HUDEP-2 (cell line): Measurements from ENCODE around the gene KLHDC8B.
A peak's percentile ranks its signal among the peaks of the same experiment; 100 is the strongest.

Experiments used
- DNase-seq, 76 experiments: peaks; one replicate each; lab custom pipeline; 2025; ENCODE audit not compliant: unreplicated experiment in 76 of 76; lab: John Stamatoyannopoulos, UW

KLHDC8B gene

DNA sequence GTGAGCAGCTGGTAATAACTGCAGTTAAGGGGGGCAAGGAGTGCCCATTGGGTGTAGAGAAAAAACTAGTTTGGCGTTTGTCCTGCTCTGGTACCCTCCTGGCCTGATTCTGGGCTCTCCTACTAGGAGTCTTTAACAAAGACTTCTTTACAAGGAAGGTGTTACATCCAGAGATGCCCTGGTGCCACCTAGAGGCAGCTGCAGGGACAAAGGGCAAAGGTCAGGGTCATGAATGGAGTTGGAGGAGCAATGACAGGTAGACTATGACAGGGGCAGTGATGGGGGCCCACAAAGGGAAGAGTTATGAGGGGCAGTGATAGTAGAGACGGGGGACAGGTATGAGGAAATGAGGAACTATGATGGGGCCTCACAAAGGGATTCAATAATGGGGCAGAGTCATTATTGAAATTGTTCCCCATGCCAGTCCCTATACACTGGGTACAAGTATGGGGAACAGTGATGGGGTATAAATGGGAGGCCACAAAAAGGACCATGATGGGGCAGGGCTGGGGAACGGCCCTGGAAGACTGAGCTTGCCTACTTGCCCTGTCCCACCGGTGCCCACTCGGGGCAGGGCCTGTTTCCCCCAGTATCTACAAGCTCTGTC is 13.2 kb upstream of the KLHDC8B start:
- peak in 61 of 76 experiments; percentile 6 to 66 (median 33) for DNase-seq

DNA sequence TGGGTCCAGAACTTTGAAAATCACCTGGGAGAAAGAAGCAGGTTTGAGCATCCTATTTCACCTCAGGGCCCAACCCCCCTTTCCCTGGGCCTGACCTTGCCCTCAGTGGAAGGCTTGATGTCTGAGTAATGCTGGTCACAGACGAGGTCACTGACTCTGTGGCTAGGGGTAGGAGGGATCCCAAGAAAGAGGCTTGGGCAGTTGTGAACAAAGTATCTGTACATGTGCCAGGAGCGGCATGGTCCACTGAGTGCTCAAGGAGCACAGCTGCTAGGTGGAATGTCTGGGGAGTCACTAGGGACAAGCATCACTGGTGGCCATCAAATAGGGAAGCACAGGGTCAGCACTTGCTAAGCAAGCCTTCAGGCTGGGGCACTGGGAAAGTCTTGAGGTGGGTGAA is 12.6 kb upstream of the KLHDC8B start:
- DNase-seq, result no peak

DNA sequence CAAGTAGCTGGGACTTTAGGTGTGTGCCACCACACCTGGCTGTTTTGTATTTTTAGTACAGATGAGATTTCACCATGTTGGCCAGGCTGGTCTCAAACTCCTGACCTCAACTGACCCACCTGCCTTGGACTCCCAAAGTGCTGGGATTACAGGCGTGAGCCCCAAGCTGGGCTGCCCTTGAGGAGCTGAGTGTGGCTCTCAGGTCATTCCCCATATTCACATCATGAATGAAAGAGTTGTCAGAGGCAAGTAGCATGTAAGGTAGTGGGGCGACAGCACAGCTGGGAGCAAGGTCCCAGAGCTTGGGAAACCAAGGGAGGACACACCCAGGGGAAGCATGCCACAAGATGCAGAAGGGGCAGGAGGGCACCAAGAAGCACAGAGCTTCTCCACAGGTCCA is 10.2 kb upstream of the KLHDC8B start:
- DNase-seq, result no peak

DNA sequence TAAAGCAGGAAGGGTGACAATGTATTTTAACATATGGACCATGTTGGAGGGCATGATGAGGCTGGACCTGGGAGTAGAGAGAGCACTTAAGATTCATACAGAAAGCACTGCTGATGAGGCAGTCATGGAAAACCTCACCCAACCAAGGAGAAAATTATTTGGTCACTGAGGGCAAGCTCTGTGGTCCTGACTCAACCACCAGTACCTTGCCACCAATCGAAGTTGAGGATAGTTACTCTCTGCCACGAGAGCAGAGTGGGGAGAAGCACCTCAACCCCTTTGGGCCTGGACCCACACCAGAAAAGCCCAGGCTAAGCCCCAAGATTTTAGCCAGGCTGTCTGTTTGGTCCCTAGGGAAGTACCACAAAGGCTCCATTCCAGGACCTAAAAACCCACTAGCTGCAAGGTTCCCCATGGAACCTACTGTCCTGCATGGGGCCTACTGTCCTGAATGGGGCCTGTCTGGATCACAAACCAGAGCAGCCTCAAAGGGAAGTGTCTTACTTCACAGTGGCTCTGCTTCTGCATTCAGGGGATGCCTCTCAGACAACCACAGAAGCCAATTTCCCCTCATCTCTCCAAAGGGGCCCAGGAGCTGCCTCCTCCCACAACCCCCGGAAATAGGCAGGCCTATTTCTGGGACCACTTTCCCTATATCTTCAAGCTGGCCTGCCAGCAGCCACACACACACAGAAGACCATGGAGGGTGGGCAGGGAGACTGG is 9.4 kb upstream of the KLHDC8B start:
- no peak for DNase-seq

DNA sequence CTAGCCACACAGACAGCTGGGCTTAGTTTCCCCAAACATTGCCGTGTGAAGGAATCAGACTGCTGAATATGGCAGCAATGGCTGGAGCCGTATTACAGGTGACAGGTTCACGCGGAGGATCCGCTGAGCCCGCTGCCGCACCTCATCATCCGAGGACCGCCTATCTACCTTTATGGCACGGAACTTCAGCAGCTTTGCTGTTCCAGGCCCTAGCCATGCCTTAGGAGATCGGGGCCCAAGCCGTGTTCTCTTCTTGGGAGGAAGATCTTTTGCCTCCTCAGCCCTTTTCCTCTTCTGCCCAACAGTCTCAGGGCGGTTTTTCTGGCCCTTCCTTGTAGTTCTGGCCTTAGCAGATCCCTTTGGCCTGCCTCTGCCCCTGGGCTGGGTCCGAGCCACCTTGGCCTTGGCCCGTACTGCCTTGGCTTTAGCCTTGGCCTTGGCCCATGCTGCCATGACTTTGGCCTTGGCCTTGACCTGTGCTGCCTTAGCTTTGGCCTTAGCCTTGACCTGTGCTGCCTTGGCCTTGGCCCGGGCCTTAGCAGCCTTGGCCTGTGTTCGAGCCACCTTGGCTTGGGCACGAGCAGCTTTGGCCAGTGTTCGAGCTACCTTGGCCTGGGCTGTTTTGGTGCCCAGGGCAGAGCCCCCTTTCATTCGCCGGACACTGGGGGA is 8.5 kb upstream of the KLHDC8B start:
- DNase-seq, result no peak

DNA sequence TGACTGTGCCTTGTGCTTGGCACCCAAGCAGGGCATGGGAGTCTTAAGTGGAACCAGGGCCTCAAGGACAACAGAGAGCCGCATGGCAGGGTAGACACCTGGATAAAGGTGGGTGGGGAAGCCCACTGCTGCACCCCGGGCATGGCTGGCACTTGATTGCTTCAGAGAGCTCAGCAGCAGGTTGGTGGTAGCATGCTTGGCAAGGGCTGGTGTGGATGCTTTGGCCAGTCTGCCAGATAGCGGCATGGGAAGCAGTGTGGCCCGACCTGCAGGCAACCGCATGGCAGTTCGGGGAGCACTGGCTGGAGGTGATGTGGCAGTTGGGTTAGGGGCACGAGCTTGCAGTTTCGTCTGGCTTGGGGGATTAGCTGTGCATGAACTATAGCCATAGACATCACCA is 7.8 kb upstream of the KLHDC8B start:
- no peak for DNase-seq

DNA sequence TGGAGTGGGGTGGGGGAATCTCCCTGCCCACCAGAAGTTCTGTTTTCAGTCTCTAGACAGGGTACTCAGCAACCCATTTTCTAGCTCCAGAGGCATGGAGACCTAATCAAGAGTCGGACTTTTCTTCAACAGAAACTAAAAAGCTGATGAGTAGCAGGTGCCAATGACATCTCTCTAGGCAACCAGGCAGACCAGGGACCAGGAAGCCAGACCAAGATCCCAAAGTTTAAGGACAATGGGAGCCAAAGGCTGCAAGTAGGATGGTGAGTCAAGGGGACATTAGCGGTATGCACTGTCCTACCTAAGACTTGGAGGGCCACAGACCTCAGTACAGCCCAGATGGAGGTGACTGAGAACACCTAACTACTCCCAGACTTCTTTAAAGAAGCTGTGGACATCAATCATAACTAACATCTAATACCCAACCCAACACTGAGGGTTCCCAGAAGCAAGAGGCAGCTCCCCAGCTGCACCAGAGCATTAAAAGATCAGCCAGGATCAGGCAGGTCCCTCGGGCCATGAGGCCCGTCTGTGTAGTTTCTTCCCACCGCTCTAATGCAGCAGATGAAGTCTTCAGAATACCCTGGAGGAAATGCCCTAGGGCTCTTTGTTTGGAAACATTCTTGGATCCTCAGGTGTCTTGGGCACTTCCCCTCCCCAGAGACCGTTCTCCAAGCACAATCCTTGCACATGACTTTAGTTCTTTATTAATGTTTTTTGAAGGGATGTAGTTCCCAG is 6.2 kb upstream of the KLHDC8B start:
- no peak for DNase-seq

DNA sequence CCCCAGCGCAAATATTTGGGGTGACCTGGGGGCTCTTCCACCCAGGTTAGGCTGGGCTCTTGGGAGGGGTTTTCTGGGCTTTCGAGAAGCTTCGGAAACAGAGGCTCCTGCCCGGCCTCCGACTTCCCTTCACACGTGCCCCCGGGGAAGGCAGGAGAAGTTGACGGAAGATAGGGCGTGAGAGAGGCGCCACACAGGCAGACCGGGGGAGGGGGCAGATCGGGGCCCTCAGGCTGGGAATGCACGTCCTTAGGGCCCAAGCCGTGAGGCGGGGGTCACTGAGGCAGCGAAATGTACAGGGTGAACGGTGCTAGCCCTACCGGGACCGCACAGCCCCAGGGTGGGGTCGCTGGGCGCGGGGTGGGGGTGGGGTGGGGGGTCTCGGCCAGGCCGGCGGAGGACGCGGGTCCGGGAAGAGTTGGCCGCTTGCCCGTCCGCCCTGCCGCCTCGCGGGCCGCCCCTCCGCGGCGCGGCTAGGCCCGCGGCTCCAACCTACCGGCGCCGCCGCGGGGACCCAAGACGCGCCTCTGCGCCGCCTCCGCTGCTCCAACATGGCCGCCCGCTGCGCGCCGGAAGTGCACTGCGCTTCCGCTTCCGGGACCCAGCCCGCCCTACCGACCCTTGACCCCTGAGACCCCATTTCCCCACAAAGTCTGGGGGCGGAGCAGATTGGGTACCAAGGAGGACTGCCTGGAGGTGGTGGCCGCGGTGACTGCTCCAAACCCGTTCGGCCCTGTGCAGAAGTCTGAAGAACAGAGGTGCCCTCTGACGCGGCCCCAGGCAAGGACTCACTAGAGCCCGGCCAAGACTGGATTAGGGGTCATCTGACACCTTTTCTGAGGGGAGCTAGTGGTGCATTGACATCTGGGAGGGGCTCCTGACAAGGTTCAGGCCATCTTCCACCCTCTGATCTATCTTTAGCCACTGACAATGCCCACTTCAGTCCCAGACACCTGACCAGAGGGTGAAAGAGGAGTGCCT is 5.3 kb upstream of the KLHDC8B start, which contains the start of gene CCDC71:
CCDC71 (minus strand) TSS at position 561 of the 981 bp plus-strand sequence. CDS start 2,123 bp downstream, outside the sequence.
- DNase-seq, result peak in 69 of 76 experiments; percentile 11 to 75 (median 57)

DNA sequence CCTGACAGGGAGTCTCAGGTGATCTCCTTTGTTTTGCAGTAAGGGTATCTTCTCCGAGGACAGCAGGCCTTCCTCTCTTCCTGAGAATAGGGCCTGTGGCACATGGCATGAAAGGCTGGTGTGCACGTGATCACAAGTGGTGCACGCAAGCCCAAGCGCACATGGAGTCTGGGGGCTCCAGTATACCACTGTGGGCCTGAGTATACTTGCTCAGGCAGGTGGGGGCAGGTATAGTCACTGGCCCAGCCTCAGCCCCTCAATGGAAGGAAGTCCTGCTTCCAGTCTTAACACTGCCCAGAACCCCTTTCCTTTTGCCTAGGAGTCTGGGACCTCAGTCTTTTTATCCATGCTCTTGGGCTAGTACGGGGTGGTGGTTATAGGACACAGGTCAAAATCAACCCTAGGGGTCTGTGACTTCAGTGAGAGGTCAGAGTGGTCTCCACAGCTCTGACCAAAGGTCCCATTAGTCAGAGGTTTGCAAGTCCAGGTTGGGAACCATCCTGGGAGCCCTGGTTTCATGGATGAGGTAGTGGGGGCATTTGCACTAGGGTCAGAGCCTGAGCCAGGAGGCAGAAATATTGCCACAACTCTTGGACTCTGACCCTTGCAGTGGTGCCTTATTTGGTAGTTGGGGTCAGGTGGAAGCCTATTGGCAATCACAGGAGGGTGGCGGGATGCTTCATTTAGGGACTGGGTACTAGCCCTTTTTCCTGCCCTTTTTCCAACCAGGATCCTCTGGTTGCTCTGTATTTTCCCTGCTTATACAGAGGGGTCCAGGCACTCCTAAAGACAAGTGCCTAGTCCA is 4.4 kb upstream of the KLHDC8B start:
- DNase-seq, result no peak

DNA sequence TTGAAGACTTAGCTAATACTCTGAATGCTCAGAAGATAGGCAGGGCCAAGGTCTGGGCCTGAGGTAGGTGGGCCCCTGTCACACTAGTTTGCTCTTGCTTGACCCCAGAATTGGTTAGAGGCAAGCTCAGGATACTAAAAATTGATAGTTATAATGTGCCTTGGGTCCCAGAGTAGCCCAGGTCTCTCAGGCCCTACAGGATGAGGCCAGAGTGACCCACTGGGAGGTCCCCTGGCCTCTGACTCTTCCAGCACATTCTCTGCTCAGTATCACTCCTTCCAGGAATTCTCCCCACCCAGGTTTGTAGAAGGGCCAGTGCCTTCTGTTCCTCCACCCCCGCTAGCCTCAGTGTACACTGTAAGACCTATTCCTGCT is 667 bp upstream of the KLHDC8B start:
- peak in 1 of 76 experiments; percentile 52 for DNase-seq

DNA sequence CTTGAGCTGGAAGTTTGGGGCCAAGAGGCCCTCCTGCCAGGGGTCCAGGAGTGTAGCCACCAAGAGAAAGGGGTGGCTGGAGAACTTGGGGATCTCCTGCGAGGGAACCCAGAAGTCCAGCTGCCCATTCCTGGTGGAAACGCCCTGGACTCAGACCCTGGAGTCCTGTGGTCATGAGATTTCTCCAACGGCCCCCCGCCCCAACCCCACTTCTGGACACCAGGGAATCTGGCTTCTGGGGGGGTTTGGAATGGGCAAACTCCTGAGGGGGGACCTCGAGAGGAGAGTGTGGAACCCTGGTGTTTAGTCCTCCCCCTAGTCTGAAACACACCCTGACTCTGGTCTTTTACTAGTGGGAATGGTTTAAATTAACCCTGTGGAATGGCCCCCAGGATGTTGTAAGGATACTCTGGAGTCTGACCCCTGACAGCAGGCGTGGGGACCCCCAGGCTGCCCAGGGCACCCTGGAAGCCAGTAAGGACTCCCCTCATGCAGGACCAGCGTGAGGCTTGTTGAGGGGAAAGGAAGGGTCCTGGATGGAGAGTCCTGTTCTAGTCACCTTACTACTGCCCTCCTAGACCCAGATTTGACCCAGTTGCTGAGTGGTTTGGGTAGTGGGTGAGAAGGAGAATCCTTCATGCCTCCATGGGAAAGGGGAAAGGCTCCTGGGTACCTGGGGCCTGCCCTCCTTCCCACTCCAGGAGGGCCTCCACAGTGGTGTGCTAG is 540 bp downstream of the KLHDC8B start:
- DNase-seq, result peak in 1 of 76 experiments; percentile 5

DNA sequence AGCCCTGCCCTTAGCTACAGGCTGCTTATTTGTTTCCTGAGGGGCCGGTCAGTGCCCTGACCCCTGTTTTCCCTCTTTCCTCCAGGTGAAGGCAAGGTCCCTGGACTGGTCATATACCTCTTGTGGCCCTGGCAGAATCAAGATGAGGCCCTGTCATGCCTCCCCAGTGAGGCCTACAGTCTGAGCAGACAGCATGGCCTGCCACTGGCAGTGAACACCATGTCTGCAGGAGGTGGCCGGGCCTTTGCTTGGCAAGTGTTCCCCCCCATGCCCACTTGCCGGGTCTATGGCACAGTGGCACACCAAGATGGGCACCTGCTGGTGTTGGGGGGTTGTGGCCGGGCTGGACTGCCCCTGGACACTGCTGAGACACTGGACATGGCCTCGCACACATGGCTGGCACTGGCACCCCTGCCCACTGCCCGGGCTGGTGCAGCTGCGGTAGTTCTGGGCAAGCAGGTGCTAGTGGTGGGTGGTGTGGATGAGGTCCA is 1.2 kb downstream of the KLHDC8B start:
- DNase-seq, result peak in 5 of 76 experiments; percentile 2 to 15 (median 8)

DNA sequence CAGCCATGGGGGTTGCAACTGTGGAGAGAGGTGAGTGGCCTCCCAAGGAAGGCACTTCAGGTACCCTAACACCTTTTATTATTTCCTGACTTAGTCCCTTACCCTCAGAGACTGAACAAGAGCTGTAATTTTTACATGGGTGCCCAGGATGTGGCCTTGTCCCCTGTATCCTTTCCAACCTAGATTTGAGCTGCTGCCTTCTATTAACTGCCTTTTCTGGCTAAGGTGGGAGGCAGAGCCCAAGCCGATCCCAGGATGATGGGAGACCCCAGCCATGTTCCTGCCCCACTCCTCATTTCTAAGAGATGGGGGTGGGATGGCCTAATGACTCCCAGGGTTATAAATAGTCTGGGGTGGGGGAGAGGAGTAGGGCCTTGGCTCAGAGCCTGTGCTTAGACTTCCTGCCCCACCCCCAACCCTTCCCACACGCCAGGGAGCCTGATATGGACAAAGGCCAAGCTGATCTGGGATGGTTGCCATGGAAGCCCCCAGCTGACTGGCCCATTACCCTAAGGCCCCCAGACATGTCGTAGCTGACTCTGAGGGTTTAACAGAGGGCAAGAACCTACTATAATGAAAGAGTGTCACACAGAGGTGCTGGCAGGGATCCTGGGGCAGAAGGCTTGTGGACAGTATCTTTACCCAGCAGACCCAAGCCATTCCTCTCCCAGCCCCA is 1.9 kb downstream of the KLHDC8B start:
- DNase-seq, result peak in 60 of 76 experiments; percentile 9 to 80 (median 44)

DNA sequence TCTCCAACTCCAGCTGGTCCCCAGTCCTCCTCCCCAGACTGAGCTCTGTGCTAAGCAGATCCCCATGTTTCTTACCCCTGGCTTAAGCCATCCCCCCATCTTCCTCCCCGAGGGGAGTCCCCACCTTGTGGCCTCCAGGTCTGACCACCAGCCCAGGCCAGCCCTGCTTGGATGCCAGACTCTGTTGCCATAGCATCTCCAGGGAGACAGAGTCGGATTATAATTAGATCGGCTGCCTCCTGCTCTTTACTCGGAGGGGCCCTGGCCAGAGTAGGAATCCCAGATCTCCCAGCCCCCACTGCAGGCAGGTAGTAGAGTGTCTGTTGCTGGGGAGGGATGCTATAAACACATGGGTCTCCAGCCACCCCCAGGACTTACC is 2.4 kb downstream of the KLHDC8B start:
- DNase-seq, result no peak

DNA sequence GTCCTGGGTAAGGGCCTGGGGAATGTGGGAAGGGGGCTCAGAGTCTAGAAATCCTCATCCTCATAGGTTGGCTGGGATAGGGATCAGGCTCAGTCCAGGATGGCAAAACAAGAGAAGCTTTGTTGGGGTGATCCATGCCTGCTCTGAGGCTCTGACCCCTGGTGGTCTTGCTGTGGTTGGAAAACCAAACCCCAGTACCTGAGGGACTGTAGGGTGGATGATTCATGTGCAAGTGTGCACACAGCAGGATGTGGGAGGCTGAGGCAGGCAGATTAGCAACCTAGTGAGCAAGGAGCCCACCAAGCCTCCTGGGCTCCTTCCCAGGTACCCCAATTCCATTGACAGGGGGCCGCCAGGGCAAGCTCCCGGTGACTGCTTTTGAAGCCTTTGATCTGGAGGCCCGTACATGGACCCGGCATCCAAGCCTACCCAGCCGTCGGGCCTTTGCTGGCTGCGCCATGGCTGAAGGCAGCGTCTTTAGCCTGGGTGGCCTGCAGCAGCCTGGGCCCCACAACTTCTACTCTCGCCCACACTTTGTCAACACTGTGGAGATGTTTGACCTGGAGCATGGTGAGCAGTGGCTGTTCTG is 3.1 kb downstream of the KLHDC8B start:
- DNase-seq, result no peak

DNA sequence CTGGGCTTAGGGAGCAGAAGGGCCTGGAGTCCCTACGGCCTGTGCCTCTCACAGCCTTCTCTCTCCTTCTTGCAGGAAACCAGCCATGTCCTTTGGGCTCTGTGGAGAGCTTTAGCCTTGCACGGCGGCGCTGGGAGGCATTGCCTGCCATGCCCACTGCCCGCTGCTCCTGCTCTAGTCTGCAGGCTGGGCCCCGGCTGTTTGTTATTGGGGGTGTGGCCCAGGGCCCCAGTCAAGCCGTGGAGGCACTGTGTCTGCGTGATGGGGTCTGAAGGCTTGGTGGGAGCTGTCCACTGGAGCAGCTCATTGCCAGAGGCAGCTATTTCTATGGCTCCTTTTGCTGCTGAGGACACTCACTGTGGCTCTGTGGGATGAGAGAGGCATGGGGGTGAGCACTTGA is 4.1 kb downstream of the KLHDC8B start:
- DNase-seq, result no peak

DNA sequence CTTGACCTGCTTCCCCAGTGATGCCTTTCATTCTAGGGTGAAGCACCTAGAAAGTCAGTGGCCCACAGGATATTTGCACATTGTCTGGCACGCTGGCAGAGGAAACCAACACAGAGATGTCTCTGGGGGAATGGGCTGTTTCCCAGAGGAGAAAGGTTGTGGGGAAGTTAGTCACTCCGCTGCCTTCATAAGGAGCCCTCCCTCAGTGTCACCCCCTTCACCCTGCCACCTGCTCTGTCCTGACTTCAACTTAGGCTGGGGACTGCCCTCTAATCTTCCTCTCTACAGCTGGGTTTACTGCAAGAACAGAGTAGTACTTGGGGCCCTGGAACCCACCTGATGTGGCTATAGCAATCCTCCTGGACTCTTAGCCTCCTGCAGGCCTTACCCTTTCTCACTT is 5.7 kb downstream of the KLHDC8B start:
- DNase-seq, result no peak
